ENCODE data around the gene FAM222A.

Gene FAM222A

DNA sequence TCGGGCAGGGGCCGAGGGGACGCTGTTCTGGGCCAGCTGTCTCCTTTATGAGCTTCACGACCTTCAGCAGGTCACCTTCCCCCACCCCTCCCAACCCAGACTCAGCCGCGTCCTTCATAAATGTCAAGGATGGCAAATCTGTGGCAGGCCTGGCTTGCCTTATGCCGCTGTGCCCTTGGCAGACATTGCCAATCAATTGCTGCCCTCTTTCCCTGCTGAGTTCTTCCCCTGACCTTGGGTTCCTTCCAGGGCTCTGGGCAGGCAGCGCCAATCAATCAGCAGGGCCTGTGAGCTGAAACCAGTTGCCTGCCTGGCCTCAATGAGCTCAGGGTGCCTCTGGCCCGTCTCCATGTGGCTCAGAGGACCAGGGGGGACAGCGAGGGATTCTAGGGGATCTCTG is 7.7 kb downstream of the FAM222A start:
- H3K4me1 ChIP-seq, result peaks cover 0 to 43% (median 18%) of the 10 kb centered on the region in 4 donors
- DNase-seq, result no peak
- intact Hi-C loops (cut with DNase I; ENCODE audit: low total_unique reads), result no loop called here
- H3K27ac ChIP-seq, result no peak overlapping the region
- H3K36me3 ChIP-seq, result no peaks in the 10 kb centered on the region
- TF ChIP-seq CTCF (IDR thresholded peaks at IDR 0.05), result no peak
- H3K27me3 ChIP-seq, result peaks cover 0 to 44% of the 10 kb centered on the region in 2 donors
- H3K9me3 ChIP-seq, result no peaks in the 10 kb centered on the region
- no peak overlapping the region for H3K4me3 ChIP-seq

GRCh38 chr12:109722022-109722720 is 8.5 kb downstream of the FAM222A start:
- H3K4me1 ChIP-seq, result peaks cover 0 to 43% (median 18%) of the 10 kb centered on the region in 4 donors
- H3K9me3 ChIP-seq, result no peaks in the 10 kb centered on the region
- no peak for DNase-seq
- TF ChIP-seq CTCF (IDR thresholded peaks at IDR 0.05), result no peak
- intact Hi-C loops (cut with DNase I; ENCODE audit: low total_unique reads), result no loop called here
- no peak overlapping the region for H3K4me3 ChIP-seq
- no peaks in the 10 kb centered on the region for H3K36me3 ChIP-seq
- H3K27ac ChIP-seq, result no peak overlapping the region
- peaks cover 0 to 36% of the 10 kb centered on the region in 2 donors for H3K27me3 ChIP-seq

GRCh38 chr12:109722721-109723094 is 9.1 kb downstream of the FAM222A start:
- DNase-seq, result no peak
- no peak for TF ChIP-seq CTCF (IDR thresholded peaks at IDR 0.05)
- H3K4me3 ChIP-seq, result no peak overlapping the region
- H3K9me3 ChIP-seq, result no peaks in the 10 kb centered on the region
- H3K27me3 ChIP-seq, result peaks cover 0 to 30% of the 10 kb centered on the region in 2 donors
- no peaks in the 10 kb centered on the region for H3K36me3 ChIP-seq
- H3K27ac ChIP-seq, result no peak overlapping the region
- intact Hi-C loops (cut with DNase I; ENCODE audit: low total_unique reads), result no loop called here
- H3K4me1 ChIP-seq, result peaks cover 0 to 41% (median 18%) of the 10 kb centered on the region in 4 donors

GRCh38 chr12:109723311-109723881 is 9.8 kb downstream of the FAM222A start:
- Histone ChIP-seq H3K27me3 (peaks cover 0 to 23% of the 10 kb centered on the region in 2 donors), H3K9me3 (no peaks in the 10 kb centered on the region), H3K36me3 (no peaks in the 10 kb centered on the region), H3K4me1 (peaks cover 0 to 34% (median 14%) of the 10 kb centered on the region in 4 donors), H3K4me3 (no peak overlapping the region), H3K27ac (no peak overlapping the region)
- DNase-seq, result peak in 1 of 2 donors; percentile 70
- no peak for TF ChIP-seq CTCF (IDR thresholded peaks at IDR 0.05)
- intact Hi-C loops (cut with DNase I; ENCODE audit: low total_unique reads), result no loop called here

- Histone ChIP-seq H3K36me3 (no peaks in the 10 kb centered on the region), H3K27ac (no peak overlapping the region), H3K4me3 (no peak overlapping the region), H3K9me3 (no peaks in the 10 kb centered on the region), H3K4me1 (peaks cover 0 to 31% (median 12%) of the 10 kb centered on the region in 4 donors), H3K27me3 (peaks cover 0 to 13% of the 10 kb centered on the region in 2 donors)
- no peak for TF ChIP-seq CTCF (IDR thresholded peaks at IDR 0.05)
- DNase-seq, result no peak
- intact Hi-C loops (cut with DNase I; ENCODE audit: low total_unique reads), result no loop called here
Measured at GRCh38 chr12:109724321-109724892, 10.8 kb downstream of the FAM222A start.
